ENCODE data around the gene PER2.

PER2 gene

GRCh38 chr2:238250896-238251295, 37.5 kb downstream of the PER2 start:
- no peak for DNase-seq (ENCODE audit: low spot score)

DNA sequence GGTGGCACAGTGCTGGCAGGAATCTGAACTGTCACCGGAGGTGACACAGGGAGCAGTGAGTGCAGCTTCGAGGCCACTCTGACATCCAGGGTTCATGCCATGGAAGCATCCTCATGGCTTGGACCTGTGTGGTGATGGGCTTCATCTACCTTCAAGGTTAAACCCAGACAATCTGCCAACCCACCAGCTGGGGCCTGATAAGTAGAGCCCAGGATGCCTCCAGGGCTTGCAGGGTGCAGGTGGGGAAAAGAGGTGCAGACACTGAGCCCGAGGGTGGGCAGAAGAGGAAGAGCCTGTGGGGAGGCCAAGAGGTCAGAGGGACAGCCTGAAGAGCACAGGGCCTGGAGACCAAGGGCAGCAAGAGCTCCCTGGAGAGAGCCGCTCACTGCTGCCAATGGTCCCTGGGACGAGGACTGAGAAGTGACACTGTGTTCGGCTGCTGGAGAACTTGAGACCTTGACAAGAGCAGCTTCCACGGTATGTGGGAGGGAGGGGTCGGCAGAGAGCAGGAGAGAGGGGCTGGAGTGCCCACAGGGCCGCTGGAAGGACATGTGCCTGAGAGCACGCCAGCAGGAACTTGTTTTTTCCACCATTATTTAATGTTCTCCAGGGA, 40.5 kb downstream of the PER2 start:
- DNase-seq (ENCODE audit: low spot score): no peak

DNA sequence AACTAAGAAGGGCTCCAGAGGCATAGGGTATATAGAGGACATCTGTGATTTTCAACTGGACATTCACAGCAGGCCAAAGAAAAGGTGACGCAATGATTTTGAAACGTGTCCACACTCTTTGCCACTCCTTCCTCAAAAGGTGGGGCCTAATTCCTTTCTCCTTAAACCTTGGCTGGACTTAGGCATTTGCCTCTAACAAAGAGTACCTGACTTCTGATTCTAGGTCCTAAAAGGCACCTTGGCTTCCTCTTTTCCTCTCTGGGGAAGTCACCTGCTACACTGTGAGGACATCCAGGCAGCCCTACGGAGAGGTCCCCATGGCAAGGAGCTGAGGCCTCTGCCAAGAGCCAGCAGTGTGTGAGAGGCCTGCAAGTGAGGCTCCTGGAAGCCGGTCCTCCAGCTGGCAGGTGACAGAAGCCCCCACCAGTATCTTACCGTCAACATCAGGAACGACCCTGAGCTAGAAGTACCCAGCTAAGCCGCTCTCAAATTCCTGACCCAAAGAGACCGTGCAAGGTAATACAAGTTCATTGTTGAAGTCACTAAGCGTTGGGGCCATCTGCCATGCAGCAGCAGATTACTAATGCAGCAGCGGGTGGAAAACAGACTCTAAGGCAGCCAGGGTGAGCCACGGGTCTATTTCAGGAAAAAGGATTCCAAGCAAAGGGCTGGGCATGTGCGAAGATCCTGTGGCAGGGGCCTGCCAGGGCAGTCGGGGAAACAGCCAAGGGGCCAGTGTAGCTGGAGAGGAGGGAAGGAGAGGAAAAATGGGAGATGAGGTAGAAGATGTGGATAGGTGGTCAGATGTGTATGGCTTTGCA, 41.2 kb downstream of the PER2 start:
- no peak for DNase-seq (ENCODE audit: low spot score)

DNA sequence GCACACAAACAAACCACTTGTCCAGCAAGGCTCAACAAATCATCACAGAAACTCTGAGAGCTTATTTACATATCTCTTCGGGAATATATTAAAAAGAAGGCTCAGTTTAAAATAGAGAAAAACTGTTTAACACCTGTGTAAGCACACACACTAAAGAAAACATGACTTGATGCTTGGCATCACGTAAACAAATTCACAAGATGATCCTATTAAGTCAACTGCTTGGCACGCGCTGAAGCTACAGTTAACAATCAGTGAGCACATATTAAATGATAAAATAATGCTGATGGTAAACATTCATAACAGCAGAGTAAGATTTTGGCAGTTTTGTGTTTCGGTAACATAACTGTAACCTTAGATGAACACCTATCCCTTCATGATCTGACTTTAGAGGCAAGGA, 44.3 kb downstream of the PER2 start:
- DNase-seq (ENCODE audit: low spot score): no peak

GRCh38 chr2:238243496-238244076, 44.8 kb downstream of the PER2 start:
- DNase-seq (ENCODE audit: low spot score): no peak

DNA sequence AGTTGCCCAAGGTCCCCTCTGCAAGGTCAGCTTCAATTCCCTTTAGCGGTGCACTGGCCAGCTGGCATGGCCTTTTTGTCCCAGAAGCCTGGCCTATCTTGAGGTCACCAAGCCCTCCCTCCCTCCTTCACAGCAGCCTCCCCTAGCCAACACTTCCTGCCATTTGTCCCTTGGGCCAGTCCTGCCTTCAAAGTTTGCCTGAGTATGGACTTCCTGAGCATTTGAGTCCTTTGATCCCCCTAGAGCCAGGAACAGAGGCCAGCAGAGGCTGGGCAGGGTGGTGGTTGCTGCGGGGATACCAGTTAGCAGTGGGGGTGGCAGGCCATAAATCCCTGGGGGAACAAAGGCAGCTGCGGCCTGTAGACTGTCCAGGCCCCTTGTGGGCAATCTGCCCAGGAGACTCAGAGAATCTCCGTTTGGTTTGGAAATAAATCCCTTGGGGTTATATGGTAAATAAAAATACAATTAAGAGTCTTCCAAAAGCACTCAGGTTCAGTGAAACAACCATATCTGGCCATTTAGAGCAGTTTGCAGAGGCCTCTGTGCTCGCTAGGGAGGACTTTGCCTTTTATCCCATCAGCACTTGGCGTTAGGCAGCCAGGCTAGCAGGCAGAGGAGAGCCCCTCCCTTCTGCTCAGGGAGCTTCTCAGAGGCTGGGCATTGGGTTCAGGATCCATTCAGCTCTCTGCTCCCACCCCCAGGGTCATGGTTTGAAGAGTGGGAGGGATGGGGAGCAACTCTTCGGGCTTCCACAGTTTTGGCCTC, 45.5 kb downstream of the PER2 start:
- no peak for DNase-seq (ENCODE audit: low spot score)

DNA sequence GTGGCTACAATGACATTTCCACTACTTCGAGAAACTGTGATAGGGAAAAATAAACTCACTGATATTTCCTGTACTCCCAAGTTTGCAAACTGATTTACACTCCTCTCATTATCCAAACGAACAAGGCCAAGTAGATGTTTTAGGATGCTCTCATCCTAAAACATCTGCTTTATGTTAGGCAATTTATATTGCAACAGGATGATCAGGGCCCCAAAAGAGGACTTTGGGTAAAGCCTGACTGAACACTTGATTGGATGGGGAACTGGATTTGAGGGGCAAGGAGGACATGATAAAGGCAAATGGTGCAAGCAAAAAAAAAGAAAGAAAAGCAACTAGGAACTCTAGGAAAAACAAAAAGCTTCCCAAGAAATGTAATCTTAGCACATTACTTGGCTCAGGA, 46.4 kb downstream of the PER2 start:
- no peak for DNase-seq (ENCODE audit: low spot score)

GRCh38 chr2:238240757-238241711, 47.4 kb downstream of the PER2 start:
- peak; percentile 55 for DNase-seq (ENCODE audit: low spot score)

- DNase-seq (ENCODE audit: low spot score): peak; percentile 70
These were observed 48.3 kb downstream of the PER2 start, which contains the start of gene HES6 for GRCh38 chr2:238239863-238240756. HES6 (minus strand) TSS chr2:238240038; CDS start chr2:238239905, 133 bp downstream.

GRCh38 chr2:238239543-238239862, 48.9 kb downstream of the PER2 start:
- no peak for DNase-seq (ENCODE audit: low spot score)

GRCh38 chr2:238238766-238239542, 49.5 kb downstream of the PER2 start:
- no peak for DNase-seq (ENCODE audit: low spot score)

DNA sequence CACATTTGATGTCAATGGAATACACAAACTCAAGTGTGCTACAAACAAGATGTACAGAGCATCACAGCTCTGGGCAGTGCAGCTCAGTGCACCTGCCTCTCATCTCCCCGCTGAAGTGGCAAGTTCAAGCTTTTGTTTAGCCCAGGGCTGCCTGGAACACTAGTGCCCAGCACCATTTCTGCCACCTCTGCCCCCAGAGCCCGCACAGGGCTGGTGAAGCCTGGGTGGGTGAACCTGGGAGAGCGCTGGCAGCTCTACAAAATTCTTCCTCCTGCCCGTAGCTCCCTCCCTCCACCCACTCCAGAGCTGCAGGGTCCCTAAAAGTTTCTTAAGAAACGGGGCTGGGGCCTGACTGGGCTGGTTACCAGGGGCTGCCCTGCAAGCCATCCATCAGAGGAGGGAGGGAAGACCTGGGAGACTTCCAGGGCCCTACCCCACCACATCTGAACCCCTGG, 50.1 kb downstream of the PER2 start:
- no peak for DNase-seq (ENCODE audit: low spot score)

GRCh38 chr2:238237431-238238135, 50.8 kb downstream of the PER2 start:
- no peak for DNase-seq (ENCODE audit: low spot score)

DNA sequence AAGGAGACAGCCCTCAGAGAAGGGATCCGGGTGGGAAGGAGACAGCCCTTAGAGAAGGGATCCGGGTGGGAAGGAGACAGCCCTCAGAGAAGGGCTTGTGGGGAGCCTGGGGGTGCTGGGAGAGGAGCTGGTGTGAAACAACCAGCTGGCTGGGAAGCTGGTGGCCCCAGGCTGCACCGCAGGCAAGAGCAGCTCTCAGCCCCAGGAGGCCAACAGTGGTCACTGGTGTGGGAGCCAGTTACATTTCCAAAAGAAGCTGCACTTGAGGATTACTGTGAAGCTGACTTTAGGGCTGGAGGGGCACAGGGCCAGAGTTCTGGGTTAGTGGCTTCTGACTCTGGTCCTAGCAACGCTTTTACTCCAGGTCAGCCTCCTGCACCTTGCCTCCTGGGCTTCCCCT, 51.8 kb downstream of the PER2 start:
- no peak for DNase-seq (ENCODE audit: low spot score)

- DNase-seq (ENCODE audit: low spot score): no peak
These were observed 52.6 kb downstream of the PER2 start for GRCh38 chr2:238235856-238236255.

- no peak for DNase-seq (ENCODE audit: low spot score)
These were observed 53.1 kb downstream of the PER2 start for GRCh38 chr2:238235331-238235732.

DNA sequence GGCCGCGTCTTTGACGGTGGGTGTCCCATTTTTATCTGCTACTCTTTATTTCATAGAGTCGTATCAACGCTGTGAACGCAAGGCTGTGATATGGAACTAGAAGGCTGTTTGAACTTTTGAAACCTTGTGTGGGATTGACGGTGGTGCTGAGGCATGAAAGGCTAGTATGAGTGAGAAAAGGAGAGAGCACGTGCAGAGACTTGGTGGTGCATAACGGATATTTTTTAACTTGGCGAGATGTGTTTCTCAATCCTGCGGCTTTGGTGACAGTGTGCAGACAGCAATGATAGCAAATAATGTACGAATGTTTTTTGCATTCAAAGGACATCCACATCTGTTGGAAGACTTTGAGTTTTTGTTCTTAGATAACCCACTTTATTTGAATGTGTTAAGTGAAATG, 54.8 kb downstream of the PER2 start:
- DNase-seq (ENCODE audit: low spot score): no peak

GRCh38 chr2:238231809-238232208, 56.6 kb downstream of the PER2 start:
- no peak for DNase-seq (ENCODE audit: low spot score)

DNA sequence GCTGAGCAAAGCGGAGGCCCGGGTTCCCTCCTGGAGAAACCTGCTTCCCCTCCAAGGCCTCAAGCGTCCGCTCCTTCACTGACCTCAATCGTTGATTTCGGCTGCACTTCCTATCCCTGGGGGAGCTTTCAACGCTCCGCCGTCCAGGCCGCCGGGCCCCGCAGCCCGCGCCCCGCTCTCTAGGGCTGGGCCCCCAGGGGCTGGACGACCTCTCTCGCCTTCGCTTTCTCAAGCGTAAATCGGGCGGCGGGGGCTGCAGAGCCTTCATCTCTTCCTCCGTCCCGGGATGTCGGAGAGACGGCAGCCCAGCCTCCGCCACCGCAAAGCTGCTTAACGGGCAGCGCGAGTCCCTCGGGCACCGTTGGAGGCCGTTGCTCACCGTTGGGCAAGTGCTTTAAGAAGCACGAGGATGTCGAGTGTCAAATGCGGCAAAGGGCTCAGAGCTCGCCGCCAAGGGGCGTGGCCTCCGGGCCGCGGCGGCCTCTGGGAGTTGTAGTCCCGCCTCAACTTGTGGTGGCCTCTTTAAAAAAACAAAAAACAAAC, 57.1 kb downstream of the PER2 start:
- peak; percentile 72 for DNase-seq (ENCODE audit: low spot score)
